Pancreas (tissue), 10 donors: ENCODE data around the gene CRACR2B. TPM values are rescaled to one million over a fixed set of nuclear protein-coding genes. Genes with fewer than 3 reads are reported as not detected.

Source experiments
- ATAC-seq, 4 donors: fragments of 200-7000 bp; cut with Tn5 transposase; one replicate each; pipeline versions ENCODE4 v1.8.0 to v1.9.1; 2020; ENCODE audit warnings: mild to moderate bottlenecking in 4 of 4, moderate library complexity in 4 of 4
- DNase-seq, 6 donors: peaks; one replicate each; pipeline ENCODE4 v3.0.0-alpha.2; 2020
- FAIRE-seq: peaks from 2 replicates; lab custom pipeline; 2012; peaks lifted over from hg19 to GRCh38; lab: Jason Lieb, UNC
- H3K27ac ChIP-seq, 4 donors: fragments of 200-600 bp; sonication (generic); 1 replicate in 3 of 4; 2 replicates in 1 of 4; pipeline versions ENCODE4 v1.5.0 to v1.8.0; 2020
- H3K27me3 ChIP-seq, 4 donors: fragments of 200-600 bp; one replicate each; pipeline ENCODE4 v1.8.0; 2021
- H3K36me3 ChIP-seq, 3 donors: fragments of 200-600 bp; sonication (generic) in 1 of 3; one replicate each; pipeline versions ENCODE4 v1.5.0 to v1.8.0; 2020 to 2021
- H3K4me1 ChIP-seq, 3 donors: fragments of 200-600 bp; one replicate each; pipeline ENCODE4 v1.8.0; 2021
- H3K4me3 ChIP-seq, 4 donors: fragments of 200-600 bp; sonication (generic) in 2 of 4; one replicate each; pipeline versions ENCODE4 v1.5.0 to v1.8.0; 2020 to 2021
- H3K9me3 ChIP-seq, 4 donors: fragments of 200-600 bp; one replicate each; pipeline ENCODE4 v1.8.0; 2021
- WGBS, 2 donors: extraction: QIAGEN DNeasy Blood & Tissue Kit; methylation state at CpG; one replicate each; pipeline ENCODE4 v1.1.7; 2013; 5-methylcytosine and 5-hydroxymethylcytosine counted together
- intact Hi-C, 3 donors: fragments of 100-400 bp; cut with DNase I; formaldehyde crosslinking; loops; one replicate each; pipeline versions ENCODE4 v1.11.1 to v1.14.2; 2022
- polyA plus RNA-seq, 2 donors: library from polyadenylated mRNA; stranded (reverse); fragments of 200-250 nt; gene quantifications; one replicate each; pipeline ENCODE4 v1.2.3, GENCODE V29; 2013
- total RNA-seq, 6 donors: library from RNA; stranded (reverse); fragmentation: NEBNext Ultra II Directional in 4 of 6; extraction: Animal tissue kit (Norgen Biotek cat#: 25700) in 4 of 6; gene quantifications; one replicate each; pipeline versions ENCODE4 v1.2.1 to v1.2.4, GENCODE V29; 2021 to 2023
- TF ChIP-seq, protein P1 (sequence below), 4 donors: fragments of 200-600 bp; sonication (generic) in 3 of 4; IDR thresholded peaks; one replicate each; pipeline versions ENCODE4 v1.5.0 to v1.8.0; 2021; ENCODE audit warnings: antibody characterized with exemption in 4 of 4
- donor health status: healthy with polysubstance abuse.
- donor health status: DM: no; HTN: no; CAD: no; lungs with moderate emphysema.
- donor health status: DM: no; HTN: no; CAD: no.
- donor health status: control.
- donor health status: control.
- donor health status: Bipolar disorder and iron deficiency.
- donor health status: DM: yes; HTN: yes; CAD: no.
- donor health status: DM: no; HTN: no; CAD: no.
- donor health status: DM: no; HTN: no; CAD: no.
- donor health status: DM: yes; HTN: yes; CAD: no.

Gene CRACR2B
- total and polyA plus RNA-seq, 8 donors: 60.6 to 378 (median 125) TPM

DNA sequence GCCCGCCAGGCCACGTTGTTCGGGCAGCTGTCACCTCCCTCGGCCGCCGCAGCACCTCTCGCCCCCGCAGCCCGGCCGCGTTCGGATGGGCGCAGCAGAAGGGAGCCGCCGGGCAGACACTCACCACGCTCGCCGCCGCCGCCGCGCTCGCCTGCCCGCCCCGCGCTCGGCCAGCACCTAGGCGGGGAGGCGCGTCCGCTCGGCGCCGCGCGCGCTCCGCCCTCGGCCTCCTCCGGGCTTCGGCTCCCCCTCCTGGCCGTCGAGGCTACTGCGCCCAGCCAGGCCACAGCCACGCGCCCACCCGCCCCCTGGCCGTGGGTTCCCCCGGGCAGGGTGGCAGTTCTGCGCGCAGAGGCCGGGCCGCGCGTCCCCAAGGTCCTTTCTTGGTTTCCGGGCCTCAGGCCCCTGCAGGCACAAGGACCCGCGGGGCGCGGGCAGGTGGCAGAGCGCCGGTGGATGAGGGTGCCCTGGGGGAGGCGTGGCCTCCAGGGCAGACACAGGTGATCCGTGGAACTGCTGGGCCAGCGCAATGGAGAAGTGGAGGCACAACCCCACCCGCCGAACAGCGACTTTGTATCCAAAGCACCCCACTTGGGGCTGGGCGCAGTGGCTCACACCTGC is 29.5 kb upstream of the CRACR2B start, which contains the start of gene SLC25A22:
Gene SLC25A22, minus strand, starts transcription at position 189 of the 621 bp plus-strand sequence. CDS start 3,275 bp downstream, outside the sequence.
- H3K4me1 ChIP-seq: peaks cover 8 to 17% (median 8%) of the 10 kb centered on the region in 3 donors
- peaks cover 0 to 1% (median 0%) of the 10 kb centered on the region in 3 donors for H3K36me3 ChIP-seq
- H3K4me3 ChIP-seq: peak within 1 kb of the TSS; percentile 60 to 85 (median 70)
- DNase-seq (peak; percentile 68 to 95 (median 86)), ATAC-seq (peak; percentile 42 to 69 (median 52)), FAIRE-seq (no peak)
- H3K27ac ChIP-seq: peak within 1 kb of the TSS; percentile 86 to 90 (median 88)
- H3K9me3 ChIP-seq: no peaks in the 10 kb centered on the region
- TF ChIP-seq, protein P1, sequence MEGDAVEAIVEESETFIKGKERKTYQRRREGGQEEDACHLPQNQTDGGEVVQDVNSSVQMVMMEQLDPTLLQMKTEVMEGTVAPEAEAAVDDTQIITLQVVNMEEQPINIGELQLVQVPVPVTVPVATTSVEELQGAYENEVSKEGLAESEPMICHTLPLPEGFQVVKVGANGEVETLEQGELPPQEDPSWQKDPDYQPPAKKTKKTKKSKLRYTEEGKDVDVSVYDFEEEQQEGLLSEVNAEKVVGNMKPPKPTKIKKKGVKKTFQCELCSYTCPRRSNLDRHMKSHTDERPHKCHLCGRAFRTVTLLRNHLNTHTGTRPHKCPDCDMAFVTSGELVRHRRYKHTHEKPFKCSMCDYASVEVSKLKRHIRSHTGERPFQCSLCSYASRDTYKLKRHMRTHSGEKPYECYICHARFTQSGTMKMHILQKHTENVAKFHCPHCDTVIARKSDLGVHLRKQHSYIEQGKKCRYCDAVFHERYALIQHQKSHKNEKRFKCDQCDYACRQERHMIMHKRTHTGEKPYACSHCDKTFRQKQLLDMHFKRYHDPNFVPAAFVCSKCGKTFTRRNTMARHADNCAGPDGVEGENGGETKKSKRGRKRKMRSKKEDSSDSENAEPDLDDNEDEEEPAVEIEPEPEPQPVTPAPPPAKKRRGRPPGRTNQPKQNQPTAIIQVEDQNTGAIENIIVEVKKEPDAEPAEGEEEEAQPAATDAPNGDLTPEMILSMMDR (IDR thresholded peaks at IDR 0.05): peak; percentile 78 to 92 (median 82)
- intact Hi-C loops: no loop called here
- no peaks in the 10 kb centered on the region for H3K27me3 ChIP-seq
- 1 to 2% methylated on average over 40 to 69 of the region's 69 CpGs for WGBS, 2 donors

GRCh38 chr11:799641-800316 is 27.9 kb upstream of the CRACR2B start:
- TF ChIP-seq, protein P1 (IDR thresholded peaks at IDR 0.05): no peak
- H3K4me1 ChIP-seq: peaks cover 11 to 20% (median 15%) of the 10 kb centered on the region in 3 donors
- no peaks in the 10 kb centered on the region for H3K36me3 ChIP-seq
- DNase-seq: peak in 3 of 6 donors; percentile 58 to 83 (median 62)
- H3K27me3 ChIP-seq: no peaks in the 10 kb centered on the region
- 87 to 91% methylated on average over 27 to 32 of the region's 32 CpGs for WGBS, 2 donors
- ATAC-seq: no peak
- intact Hi-C loops: no loop called here
- H3K9me3 ChIP-seq: no peaks in the 10 kb centered on the region
- no peak overlapping the region for H3K27ac ChIP-seq
- no peak for FAIRE-seq
- H3K4me3 ChIP-seq: no peak overlapping the region

DNA sequence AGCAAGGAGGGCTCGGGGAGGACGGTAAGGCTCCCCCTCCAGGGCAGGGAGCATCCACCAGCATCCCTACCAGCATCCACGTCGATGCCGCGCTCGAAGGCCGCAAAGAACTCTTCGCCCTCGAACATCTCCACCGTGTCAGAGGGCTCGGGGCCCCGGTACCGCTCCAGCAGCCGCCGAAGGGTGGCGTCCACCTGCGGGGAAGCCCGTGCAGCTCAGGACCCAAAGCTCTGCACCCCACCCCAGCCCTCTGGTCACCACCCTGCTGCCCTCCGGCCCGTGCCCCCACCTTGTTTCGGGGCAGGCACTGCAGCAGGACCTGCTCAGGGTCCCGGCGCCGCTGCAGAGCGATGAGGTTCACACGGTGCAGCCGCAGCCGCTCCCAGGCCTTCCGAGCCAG is 27.2 kb upstream of the CRACR2B start:
- DNase-seq: peak in 3 of 6 donors; percentile 53 to 73 (median 56)
- 89 to 93% methylated on average over 28 to 30 of the region's 30 CpGs for WGBS, 2 donors
- Histone ChIP-seq H3K27me3 (no peaks in the 10 kb centered on the region), H3K9me3 (no peaks in the 10 kb centered on the region), H3K36me3 (no peaks in the 10 kb centered on the region), H3K4me1 (peaks cover 11 to 20% (median 15%) of the 10 kb centered on the region in 3 donors), H3K27ac (no peak overlapping the region), H3K4me3 (no peak overlapping the region)
- ATAC-seq: no peak
- TF ChIP-seq, protein P1 (IDR thresholded peaks at IDR 0.05): no peak
- FAIRE-seq: no peak
- intact Hi-C loops: no loop called here

DNA sequence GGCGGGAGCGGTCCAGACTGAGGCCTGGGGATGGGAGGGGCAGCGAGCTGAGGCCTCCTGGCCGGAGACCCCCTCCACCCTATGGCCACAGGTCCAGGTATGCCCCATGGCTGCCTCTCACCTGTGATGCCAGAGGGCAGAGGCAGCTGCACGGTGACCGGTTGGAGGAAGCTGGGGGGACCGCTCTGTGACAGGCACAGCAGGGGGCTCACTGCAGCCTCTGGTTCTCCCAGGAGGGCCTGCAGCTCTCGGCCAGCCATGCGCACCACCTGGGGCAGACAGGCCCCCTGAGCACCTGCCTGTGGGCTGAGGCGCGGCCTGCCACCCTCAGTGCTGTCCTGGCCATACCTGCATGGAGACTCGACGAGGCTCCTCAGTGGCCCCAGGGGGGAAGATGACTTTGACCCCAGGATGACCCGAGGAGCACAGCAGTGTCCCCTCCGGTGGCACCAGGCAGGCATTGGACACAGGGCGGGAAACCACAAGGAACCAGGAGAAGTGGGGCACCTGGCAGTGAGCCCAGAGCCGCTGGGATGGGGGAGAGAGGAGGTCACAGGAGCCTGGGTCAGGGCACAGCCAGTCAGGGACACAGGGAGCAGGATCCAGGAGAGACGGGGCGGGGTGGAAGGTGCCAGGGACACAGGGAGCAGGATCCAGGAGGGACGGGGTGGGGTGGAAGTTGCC is 26.5 kb upstream of the CRACR2B start:
- Histone ChIP-seq H3K36me3 (no peaks in the 10 kb centered on the region), H3K9me3 (no peaks in the 10 kb centered on the region), H3K4me1 (peaks cover 11 to 20% (median 15%) of the 10 kb centered on the region in 3 donors), H3K27ac (no peak overlapping the region), H3K27me3 (no peaks in the 10 kb centered on the region), H3K4me3 (no peak overlapping the region)
- peak in 3 of 6 donors; percentile 56 to 81 (median 63) for DNase-seq
- TF ChIP-seq, protein P1 (IDR thresholded peaks at IDR 0.05): no peak
- no peak for ATAC-seq
- intact Hi-C loops: no loop called here
- no peak for FAIRE-seq
- WGBS, 2 donors: 92 to 93% methylated on average over 18 to 20 of the region's 20 CpGs
